PC-9 (cell line): ENCODE results near the gene IMP4.

Experiments
- CTCF ChIP-seq: fragments of 200-600 bp; sonication (generic); conservative IDR thresholded peaks from 2 replicates; pipeline ENCODE4 v1.6.1; 2017; ENCODE audit warnings: mixed run types, antibody characterized with exemption, mild to moderate bottlenecking, moderate library complexity
- EZH2 ChIP-seq: fragments of 200-600 bp; sonication (generic); IDR thresholded peaks from 2 replicates; pipeline ENCODE4 v1.8.0; 2017; ENCODE audit warnings: antibody characterized with exemption, low read depth

GRCh38 chr2:130382313-130382917, 39.7 kb downstream of the IMP4 start:
- TF ChIP-seq CTCF (no peak), EZH2 (no peak)
